Right hindlimb (tissue), 1 donor: ENCODE measurements around the gene RBMS3.
"Not testable (repeated sequence)": the region's sequence is repeated elsewhere in the genome, so short reads cannot be mapped to it uniquely, and the experiment has no call there.

Experiments used
- DNase-seq: peaks from one replicate; pipeline ENCODE4 v3.0.0-alpha.2; 2018

RBMS3 gene

GRCh38 chr3:29758434-29759322 is 477.8 kb downstream of the RBMS3 start:
- no peak for DNase-seq

DNA sequence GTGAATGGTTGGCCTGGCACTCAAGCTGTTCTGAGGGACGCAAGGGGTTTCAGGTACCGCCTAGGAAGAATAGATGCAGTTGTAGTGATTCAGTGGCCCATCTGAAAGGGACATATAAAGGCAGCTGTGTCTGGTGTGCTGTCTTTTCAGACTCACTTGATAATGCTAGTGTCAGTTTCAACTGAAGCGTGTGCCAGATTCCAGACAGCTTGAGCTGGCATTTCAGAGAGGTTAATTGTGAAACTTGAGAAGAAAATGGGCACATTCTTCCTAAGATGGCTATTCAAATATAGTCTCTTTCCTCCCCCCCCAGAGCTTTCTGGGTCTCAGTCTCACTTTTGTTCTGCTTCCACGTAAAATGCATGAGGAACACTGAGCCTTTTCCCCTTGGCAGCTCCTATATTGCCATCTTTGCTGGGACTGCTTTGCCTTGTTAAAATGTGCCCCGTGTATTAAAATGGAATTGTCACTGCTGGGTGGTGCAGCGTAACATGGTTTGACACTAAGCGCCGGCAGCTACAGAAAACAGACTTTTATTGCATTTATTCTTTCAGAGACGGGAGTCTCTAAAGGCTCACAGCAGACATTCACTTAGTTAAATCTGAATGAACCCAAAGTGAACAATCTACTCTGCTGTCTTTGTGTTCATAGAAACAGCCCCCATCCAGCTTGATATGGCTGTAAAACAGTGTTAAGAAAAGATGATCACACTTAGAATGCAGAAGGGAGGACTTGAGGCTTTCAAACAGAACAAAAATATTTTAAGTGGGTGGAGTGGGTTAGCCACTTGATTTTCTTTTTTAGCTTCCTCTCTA is 478.7 kb downstream of the RBMS3 start:
- DNase-seq, result peak; percentile 45

- DNase-seq, result no peak
Observed at GRCh38 chr3:29760226-29760685, 479.4 kb downstream of the RBMS3 start.

- DNase-seq, result no peak
Observed at GRCh38 chr3:29761517-29761916, 480.6 kb downstream of the RBMS3 start.

DNA sequence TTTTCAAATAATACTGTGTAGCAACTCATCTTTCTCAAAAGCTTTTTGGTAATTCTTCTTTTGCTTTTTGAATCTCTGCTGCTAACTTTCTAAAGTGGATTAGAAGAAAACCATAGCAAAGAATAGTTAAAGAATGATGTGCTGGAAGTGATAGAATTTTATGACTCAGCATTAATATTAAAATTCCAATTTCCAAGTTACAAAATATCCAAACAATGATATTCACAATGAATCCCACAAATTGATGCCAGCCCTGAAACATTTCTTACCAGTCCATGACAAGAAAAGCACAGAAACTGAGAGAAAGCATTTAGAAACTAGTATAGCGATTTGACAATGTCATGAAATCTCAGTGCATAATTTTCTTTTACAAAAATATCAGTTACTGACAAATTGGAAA is 482.2 kb downstream of the RBMS3 start:
- DNase-seq, result no peak

GRCh38 chr3:29764041-29764440 is 483.2 kb downstream of the RBMS3 start:
- no peak for DNase-seq

- DNase-seq, result no peak
Observed at GRCh38 chr3:29764603-29765254, 483.9 kb downstream of the RBMS3 start.

DNA sequence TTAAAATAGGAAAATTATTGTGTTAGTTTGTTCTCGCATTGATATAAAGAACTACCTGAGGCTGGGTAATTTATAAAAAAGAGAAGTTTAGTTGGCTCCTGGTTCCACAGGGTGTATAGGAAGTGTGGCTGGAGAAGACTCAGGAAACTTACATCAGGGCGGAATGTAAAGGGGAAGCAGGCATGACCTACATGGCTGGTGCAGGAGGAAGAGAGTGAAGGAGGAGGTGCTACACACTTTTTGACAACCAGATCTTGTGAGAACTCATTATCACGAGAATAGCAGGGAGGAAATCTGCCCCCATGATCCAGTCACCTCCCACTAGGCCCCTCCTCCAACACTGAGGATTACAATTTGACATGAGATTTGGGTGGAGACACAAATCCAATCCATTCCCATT is 490.7 kb downstream of the RBMS3 start:
- DNase-seq, result no peak

DNA sequence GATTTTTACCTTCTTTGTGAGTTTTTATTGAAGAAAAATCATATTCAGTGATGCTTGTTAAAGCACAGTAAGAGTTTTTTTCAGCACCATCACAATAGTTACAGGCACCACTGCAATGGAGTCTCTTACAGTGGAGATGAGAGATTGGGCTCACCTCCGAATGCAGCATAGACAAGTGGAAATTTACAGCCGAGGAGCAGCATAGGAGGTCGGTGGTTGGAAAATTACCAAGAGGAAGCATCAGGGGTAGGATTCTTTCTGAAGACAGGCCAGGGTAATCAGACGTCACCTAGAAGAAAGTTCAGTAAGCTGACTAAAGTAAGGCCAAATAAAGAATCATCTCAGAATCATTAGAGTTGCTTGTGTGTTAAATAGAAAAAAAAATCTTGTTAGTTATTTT is 491.6 kb downstream of the RBMS3 start:
- no peak for DNase-seq

DNA sequence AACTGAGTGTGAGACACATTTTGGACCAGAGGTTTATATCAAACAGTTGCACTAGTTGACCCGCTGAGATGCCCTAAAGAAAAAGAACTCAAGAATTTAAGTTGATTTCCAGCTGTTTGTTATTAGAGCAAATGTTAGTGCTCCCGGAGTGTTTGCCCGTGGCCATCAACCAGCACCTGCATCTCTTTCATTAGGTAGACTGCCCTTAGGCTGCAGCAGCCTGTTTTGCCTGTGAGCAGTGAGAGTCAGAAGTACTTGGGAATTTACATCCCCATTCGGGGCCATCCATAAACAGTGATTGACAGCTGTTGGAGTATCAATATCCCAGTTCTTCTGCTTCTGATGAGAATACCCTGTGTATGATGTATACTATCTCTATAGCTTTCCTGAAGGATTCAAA is 492.6 kb downstream of the RBMS3 start:
- DNase-seq, result no peak

DNA sequence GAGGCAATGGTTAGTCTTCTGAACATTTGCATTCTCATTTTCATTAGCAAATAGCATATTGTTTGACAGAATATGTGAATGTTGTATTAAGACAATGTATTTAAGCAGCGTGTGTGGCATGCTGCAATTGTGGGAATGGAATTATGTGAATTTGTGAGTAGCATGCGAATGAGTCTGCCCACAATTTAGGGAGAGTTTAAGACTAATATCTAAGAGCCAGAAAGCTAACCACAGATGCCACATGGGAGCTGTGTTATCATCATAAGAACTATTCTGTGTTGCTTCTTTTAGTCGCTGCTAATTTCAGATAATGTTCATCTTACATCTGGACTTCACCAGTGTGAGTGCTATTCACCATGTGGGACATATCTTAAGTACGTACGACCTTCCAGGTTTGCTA is 494.5 kb downstream of the RBMS3 start:
- DNase-seq, result no peak

DNA sequence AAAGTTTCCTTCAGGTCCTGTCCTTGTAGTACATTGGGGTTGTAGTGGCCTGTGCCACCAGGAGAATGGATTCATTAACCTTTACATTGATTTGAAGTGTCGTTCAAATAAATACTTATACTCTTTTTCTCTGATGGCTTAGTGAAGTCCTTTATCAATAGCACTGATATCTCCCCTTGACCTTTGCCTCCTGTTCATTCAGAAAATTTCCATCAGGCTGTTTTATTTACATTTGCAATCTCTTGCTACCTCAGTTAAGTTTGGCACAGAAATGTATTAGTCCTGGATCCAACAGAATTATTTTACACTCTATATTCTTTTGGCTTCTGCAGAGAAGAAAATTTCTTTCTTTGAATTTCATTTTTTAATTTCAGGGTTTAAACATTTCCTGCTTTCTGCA is 497.0 kb downstream of the RBMS3 start:
- no peak for DNase-seq

DNA sequence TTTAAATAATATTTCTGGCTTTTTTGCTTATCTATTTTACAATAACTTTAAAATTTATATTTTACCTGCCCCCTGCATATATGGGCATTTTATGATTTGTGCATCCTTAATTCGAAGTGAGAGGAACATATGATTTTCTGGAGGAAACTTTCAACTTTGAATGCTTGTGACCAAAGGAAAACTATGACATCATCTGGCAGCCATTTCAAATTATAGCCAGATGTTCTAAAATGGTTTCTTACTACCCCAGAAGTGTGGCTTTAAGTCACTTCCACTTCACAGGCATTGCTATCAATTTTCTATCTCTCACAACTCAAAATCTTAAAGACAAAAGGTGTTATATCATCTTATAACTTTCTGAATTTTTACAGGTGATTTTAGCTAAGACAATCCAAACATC is 508.8 kb downstream of the RBMS3 start:
- DNase-seq, result no peak

DNA sequence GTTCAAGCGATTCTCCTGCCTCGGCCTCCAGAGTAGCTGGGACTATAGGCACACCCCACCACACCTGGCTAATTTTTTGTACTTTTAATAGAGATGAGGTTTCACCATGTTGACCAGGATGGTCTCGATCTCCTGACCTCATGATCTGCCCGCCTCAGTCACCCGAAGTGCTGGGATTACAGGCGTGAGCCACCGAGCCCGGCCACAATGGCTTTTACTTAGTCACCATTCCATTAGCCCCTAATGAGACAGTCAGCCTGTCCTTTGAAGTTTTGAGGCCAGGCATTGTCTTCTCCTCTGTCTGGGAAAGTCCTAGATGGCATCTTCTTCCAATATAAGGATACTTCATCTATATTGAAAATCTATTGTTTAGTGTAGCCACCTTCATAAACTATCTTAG is 515.9 kb downstream of the RBMS3 start:
- DNase-seq, result no peak

DNA sequence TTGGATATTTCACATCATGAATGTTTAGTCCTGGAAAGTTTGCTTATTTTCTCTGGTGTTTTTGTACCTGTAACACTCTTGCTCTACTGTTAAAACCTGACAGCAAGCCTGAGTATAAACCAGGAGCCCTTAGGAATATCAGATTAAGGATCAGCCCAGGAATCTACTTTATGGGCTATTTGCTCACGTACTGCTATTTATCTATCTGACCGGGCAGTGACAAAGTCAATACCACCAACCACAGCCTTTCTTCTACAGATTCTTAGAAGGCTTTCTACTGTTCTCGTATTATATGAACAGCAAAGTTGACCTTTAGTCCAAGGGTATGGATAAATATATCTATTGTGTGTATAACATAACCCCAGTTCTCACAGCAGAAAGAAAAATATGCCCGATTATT is 521.2 kb downstream of the RBMS3 start:
- no peak for DNase-seq

DNA sequence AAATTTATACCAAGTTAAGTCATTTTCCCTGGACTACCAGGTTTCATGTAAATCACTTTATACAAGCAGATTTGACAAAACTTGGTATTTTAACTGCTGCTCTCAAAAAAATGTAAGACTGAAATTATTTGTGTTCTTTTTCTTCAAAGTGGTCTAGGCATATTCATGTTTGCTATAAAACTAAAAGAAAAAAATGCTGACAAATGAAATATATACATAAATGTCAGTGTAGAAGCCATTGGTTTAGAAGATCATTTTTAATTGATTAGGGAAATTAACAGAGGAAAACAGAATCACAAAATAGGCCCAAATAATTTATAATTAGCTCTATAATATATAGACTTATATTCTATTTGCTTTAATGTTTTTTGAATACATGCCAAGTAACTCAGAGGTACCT is 523.2 kb downstream of the RBMS3 start:
- DNase-seq, result no peak

DNA sequence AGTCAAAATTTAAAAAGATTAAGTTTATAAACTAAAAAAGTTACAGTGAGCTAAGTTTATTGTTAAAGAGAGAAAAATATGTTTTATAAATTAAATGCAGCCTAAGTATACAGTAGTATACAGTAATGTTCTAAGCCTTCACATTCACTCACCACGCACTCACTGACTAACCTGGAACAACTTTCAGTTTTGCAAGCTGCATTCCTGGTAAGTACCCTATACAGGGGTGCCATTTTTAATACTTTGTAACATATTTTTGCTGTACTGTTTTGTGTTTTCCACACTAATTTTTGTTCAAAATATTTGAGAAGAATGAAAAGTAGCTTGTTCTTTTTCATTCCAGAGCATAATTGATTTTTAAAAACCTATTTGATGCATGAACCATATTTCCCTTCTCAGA is 524.9 kb downstream of the RBMS3 start:
- no peak for DNase-seq

DNA sequence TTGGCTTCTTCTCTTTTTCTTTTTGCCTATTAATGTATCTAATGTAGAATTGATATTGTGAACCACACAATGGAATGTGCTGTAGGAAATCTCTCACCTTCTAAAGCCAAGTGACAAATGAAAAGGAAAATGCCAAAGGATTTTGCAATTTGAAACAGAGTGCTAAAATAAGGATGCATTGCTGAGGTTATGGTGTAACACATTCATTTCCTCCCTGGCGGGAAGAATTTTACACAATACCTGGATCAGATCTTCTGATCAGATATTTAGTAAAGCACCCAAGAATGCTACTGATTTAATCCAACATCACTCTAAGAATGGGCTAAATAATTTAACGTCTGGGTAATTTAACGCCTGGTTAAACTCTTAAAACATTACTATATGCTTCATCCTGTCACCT is 527.5 kb downstream of the RBMS3 start:
- not testable (repeated sequence) for DNase-seq

DNA sequence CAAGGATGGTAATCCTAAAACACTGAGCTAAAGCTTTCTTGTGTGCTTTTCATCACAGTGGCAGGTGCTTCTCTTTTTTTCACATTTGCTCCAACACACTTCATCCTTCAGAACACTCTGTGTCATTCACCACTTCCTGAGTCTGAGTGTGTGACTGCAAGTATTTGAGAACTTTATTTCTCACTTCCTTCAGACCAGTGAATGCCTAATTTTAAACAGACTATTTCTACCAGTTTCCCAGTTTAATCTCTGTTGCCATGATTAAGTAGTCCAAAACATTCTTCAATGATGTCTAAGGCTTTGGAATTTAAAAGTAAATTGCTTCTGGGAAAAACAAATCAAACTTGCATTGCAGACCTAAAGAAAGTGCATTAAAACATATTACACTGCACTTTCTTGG is 541.2 kb downstream of the RBMS3 start:
- DNase-seq, result no peak

DNA sequence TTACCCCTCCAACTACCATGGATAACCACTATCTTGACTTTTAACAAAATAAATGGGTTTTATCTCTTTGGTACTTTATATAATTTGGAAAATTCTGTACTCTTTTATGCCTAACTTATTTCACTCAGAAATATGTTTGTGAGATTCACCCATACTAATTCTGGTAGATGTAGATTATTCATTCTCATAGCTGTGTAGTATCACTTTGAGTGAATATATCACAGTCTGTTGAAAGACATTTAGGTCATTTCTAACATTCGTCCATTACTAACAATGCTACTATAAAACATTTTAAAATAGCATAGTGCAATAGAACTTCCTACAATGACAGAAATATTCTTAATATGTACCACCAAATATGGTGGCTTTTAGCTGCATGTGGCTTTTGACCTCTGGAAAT is 542.4 kb downstream of the RBMS3 start:
- DNase-seq, result no peak

- DNase-seq, result no peak
Observed at GRCh38 chr3:29826712-29827111, 545.8 kb downstream of the RBMS3 start.

- no peak for DNase-seq
Observed at GRCh38 chr3:29827756-29828155, 546.9 kb downstream of the RBMS3 start.

- DNase-seq, result no peak
Observed at GRCh38 chr3:29829340-29829739, 548.5 kb downstream of the RBMS3 start.

DNA sequence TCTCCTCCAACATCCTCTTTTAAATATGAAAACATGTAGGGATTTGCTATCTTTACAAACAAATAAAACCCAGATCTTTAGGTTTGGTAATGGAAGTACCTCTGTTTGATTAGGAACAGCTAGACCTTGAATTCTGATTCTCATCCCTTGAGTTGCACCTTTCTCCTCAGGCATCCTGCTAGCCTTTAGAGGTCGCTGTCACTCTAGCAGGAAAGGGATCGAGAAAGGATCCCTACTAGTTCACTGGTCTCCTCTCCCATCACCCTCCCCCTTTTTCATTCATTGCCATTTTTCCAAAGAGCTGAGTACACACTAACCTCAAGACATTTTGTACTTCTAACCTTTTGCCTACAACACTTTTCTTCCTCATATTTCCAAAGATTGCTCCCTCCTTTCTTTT is 569.8 kb downstream of the RBMS3 start:
- DNase-seq, result no peak
